Measurements from ENCODE around the gene BLOC1S1.
"Not testable (repeated sequence)": the region's sequence is repeated elsewhere in the genome, so short reads cannot be mapped to it uniquely, and the experiment has no call there.

Gene BLOC1S1

GRCh38 chr12:55746174-55746912 lies 30.5 kb downstream of the BLOC1S1 start:
- no peak for DNase-seq

- DNase-seq, result no peak
Observed at GRCh38 chr12:55746913-55747231, 31.0 kb downstream of the BLOC1S1 start.

- no peak for DNase-seq
Observed at GRCh38 chr12:55748230-55748993, 32.6 kb downstream of the BLOC1S1 start.

- no peak for DNase-seq
Observed at GRCh38 chr12:55755246-55755645, 39.4 kb downstream of the BLOC1S1 start.

GRCh38 chr12:55757701-55758100 lies 41.9 kb downstream of the BLOC1S1 start:
- no peak for DNase-seq

- not testable (repeated sequence) for DNase-seq
Observed at GRCh38 chr12:55758575-55758974, 42.7 kb downstream of the BLOC1S1 start.

- DNase-seq, result peak; percentile 74
Observed at GRCh38 chr12:55760663-55761062, 44.8 kb downstream of the BLOC1S1 start.

- no peak for DNase-seq
Observed at GRCh38 chr12:55762646-55763045, 46.8 kb downstream of the BLOC1S1 start.

GRCh38 chr12:55765736-55766290 lies 50.0 kb downstream of the BLOC1S1 start:
- DNase-seq, result no peak

GRCh38 chr12:55767156-55767555 lies 51.3 kb downstream of the BLOC1S1 start:
- no peak for DNase-seq

Data from stimulated activated CD8-positive, alpha-beta memory T cell treated with anti-CD3 and anti-CD28 coated beads, Interleukin-4, amount 100 ng/mL, for 48 hours (primary cell).